K562 (cell line): ENCODE data around the gene IGF2BP1. TPM values are rescaled to one million over a fixed set of nuclear protein-coding genes. Genes with fewer than 3 reads are reported as not detected.

ENCODE experiments used
- CTBP1 ChIP-seq: fragments of 450-650 bp; IDR thresholded peaks from 2 replicates; pipeline ENCODE4 v1.6.1; 2016; ENCODE audit warnings: borderline replicate concordance
- DMBX1 ChIP-seq: fragments of 250-450 bp; sonication (Bioruptor Pico); IDR thresholded peaks from 2 replicates; pipeline ENCODE4 v1.8.0; 2022; ENCODE audit warnings: inconsistent platforms, mild to moderate bottlenecking, moderate library complexity, borderline replicate concordance
- MGA ChIP-seq: fragments of 450-650 bp; IDR thresholded peaks from 2 replicates; pipeline ENCODE4 v1.6.1; 2016; ENCODE audit warnings: mild to moderate bottlenecking, moderate library complexity
- POLR2AphosphoS2 ChIP-seq: IDR thresholded peaks from 2 replicates; pipeline ENCODE4 v1.6.1; 2012; ENCODE audit warnings: low read length, improper control_type of control experiment
- RREB1 ChIP-seq: fragments of 250-450 bp; sonication (Bioruptor Pico); IDR thresholded peaks from 2 replicates; pipeline ENCODE4 v1.4.0; 2020
- ZC3H8 ChIP-seq: fragments of 450-650 bp; IDR thresholded peaks from 2 replicates; pipeline ENCODE4 v1.6.1; 2017
- ZNF23 ChIP-seq: fragments of 250-450 bp; sonication (Bioruptor Pico); IDR thresholded peaks from 2 replicates; pipeline ENCODE4 v1.4.0; 2020; ENCODE audit warnings: mild to moderate bottlenecking
- ZNF316 ChIP-seq: fragments of 450-650 bp; IDR thresholded peaks from 2 replicates; pipeline ENCODE4 v1.6.1; 2016
- ZNF584 ChIP-seq: fragments of 200-800 bp; sonication (Bioruptor generic); IDR thresholded peaks from 2 replicates; pipeline ENCODE4 v1.6.1; 2016; ENCODE audit warnings: low read depth, mild to moderate bottlenecking, missing genetic modification characterization, missing compliant biosample characterization
- ZNF766 ChIP-seq: fragments of 200-800 bp; sonication (Bioruptor generic); conservative IDR thresholded peaks from 2 replicates; pipeline ENCODE4 v1.6.1; 2016; ENCODE audit warnings: missing genetic modification characterization, missing compliant biosample characterization
- polyA plus RNA-seq, 8 experiments: library from polyadenylated mRNA; depleted of rRNA in 4 of 8; stranded (reverse) in 5 of 8; unstranded in 3 of 8; fragments of >200 nt; fragmentation: Nextera tagmentation in 2 of 8; fragmentation: Illumina TruSeq in 1 of 8; extraction: Ambion mirVana in 2 of 8; extraction: Trizol in 1 of 8; gene quantifications; 2 replicates each; pipeline versions ENCODE4 v1.2.1 to v1.2.3, GENCODE V29; 2011 to 2014; ENCODE audit warnings: inconsistent platforms in 1 of 8, missing spikeins in 1 of 8
- total RNA-seq, 7 experiments: library from RNA; depleted of rRNA in 6 of 7; stranded (reverse); fragments of >200 nt in 6 of 7; fragmentation: Illumina TruSeq in 2 of 7; extraction: Trizol in 2 of 7; gene quantifications; 2 replicates each; pipeline versions ENCODE4 v1.2.1 to v1.2.3, GENCODE V29; 2011 to 2021; ENCODE audit warnings: low replicate concordance in 1 of 7

The IGF2BP1 gene
- total and polyA plus RNA-seq, 9 of the 15 experiments (the other 6 are each of a cell fraction or from before 2014, with no cell fraction given), result 13.0 to 318 (median 53.6) TPM

- TF ChIP-seq CTBP1 (peak; percentile 58; the same call in 1 of the 2 replicates), ZC3H8 (no peak), ZNF23 (CRISPR knock-in tag) (no peak), ZNF316 (no peak), ZNF584 (CRISPR knock-in tag) (peak; percentile 99), POLR2AphosphoS2 (no peak), MGA (no peak), ZNF766 (CRISPR knock-in tag) (peak; percentile 98), DMBX1 (CRISPR knock-in tag) (peak; percentile 94), RREB1 (CRISPR knock-in tag) (peak; percentile 88)
Measured at GRCh38 chr17:49076573-49077384, 79.6 kb downstream of the IGF2BP1 start (continued).
